Hypothalamus (tissue), 51 donors: Measurements from ENCODE around the gene MAP3K20.
"Not testable (repeated sequence)": the region's sequence is repeated elsewhere in the genome, so short reads cannot be mapped to it uniquely, and the experiment has no call there.

Experiments used
- DNase-seq, 51 donors: peaks; one replicate each; lab custom pipeline; 2025; lab: John Stamatoyannopoulos, UW

MAP3K20 gene

GRCh38 chr2:173151671-173152401, 76.2 kb downstream of the MAP3K20 start:
- no peak for DNase-seq

GRCh38 chr2:173153301-173153885, 77.7 kb downstream of the MAP3K20 start:
- no peak for DNase-seq

GRCh38 chr2:173157676-173158293, 82.1 kb downstream of the MAP3K20 start:
- no peak for DNase-seq

- DNase-seq, result peak in 9 of 51 donors; percentile 0 to 69 (median 10)
Measured at GRCh38 chr2:173159791-173160463, 84.3 kb downstream of the MAP3K20 start.

- DNase-seq, result no peak
Measured at GRCh38 chr2:173160618-173161017, 85.0 kb downstream of the MAP3K20 start.

- no peak for DNase-seq
Measured at GRCh38 chr2:173161040-173161439, 85.4 kb downstream of the MAP3K20 start.

- no peak for DNase-seq
Measured at GRCh38 chr2:173161507-173161906, 85.9 kb downstream of the MAP3K20 start.

GRCh38 chr2:173163357-173163756, 87.7 kb downstream of the MAP3K20 start:
- not testable (repeated sequence) for DNase-seq

- DNase-seq, result no peak
Measured at GRCh38 chr2:173164396-173164795, 88.8 kb downstream of the MAP3K20 start.

GRCh38 chr2:173165443-173166238, 90.0 kb downstream of the MAP3K20 start:
- DNase-seq, result no peak

GRCh38 chr2:173171321-173171720, 95.7 kb downstream of the MAP3K20 start:
- no peak for DNase-seq

GRCh38 chr2:173171924-173172643, 96.4 kb downstream of the MAP3K20 start:
- no peak for DNase-seq

- not testable (repeated sequence) for DNase-seq
Measured at GRCh38 chr2:173174339-173174738, 98.7 kb downstream of the MAP3K20 start.

- DNase-seq, result no peak
Measured at GRCh38 chr2:173175222-173175621, 99.6 kb downstream of the MAP3K20 start.

GRCh38 chr2:173181982-173182381, 106.3 kb downstream of the MAP3K20 start:
- DNase-seq, result no peak

- DNase-seq, result peak in 6 of 51 donors; percentile 1 to 34 (median 17)
Measured at GRCh38 chr2:173184031-173185004, 108.7 kb downstream of the MAP3K20 start.

- no peak for DNase-seq
Measured at GRCh38 chr2:173185437-173185836, 109.8 kb downstream of the MAP3K20 start.

- peak in 6 of 51 donors; percentile 0 to 12 (median 4) for DNase-seq
Measured at GRCh38 chr2:173187941-173188788, 112.5 kb downstream of the MAP3K20 start.
